WTC11 (cell line): ENCODE data around the gene CNNM3. TPM values are rescaled to one million over a fixed set of nuclear protein-coding genes. Genes with fewer than 3 reads are reported as not detected.
"Not testable (repeated sequence)": the region's sequence is repeated elsewhere in the genome, so short reads cannot be mapped to it uniquely, and the experiment has no call there.

ENCODE experiments used
- ATAC-seq: fragments of 200-7000 bp; cut with Tn5 transposase; 2 replicates; pipeline ENCODE4 v1.10.0; 2021; ENCODE audit warnings: mild to moderate bottlenecking, moderate library complexity
- CTCF ChIA-PET: fragments of 300-600 bp; sonication (Branson Sonifier 250); formaldehyde crosslinking; loops from one replicate; lab custom pipeline; 2021; ENCODE audit warnings: antibody characterized with exemption; lab: Charles Lee
- POLR2A ChIA-PET: fragments of 350-600 bp; sonication (Branson Sonifier 250); formaldehyde crosslinking; loops from one replicate; lab custom pipeline; 2021; ENCODE audit warnings: antibody characterized with exemption; lab: Charles Lee
- DNase-seq: peaks from one replicate; pipeline ENCODE4 v3.0.0; 2021; ENCODE audit warnings: low spot score
- H3K27ac Mint-ChIP-seq: 2 replicates; pipeline ENCODE4 v1.8.0; 2021; ENCODE audit warnings: mixed read lengths
- H3K27me3 Mint-ChIP-seq: 2 replicates; pipeline ENCODE4 v1.8.0; 2021; ENCODE audit warnings: low read depth, mild to moderate bottlenecking, moderate library complexity, mixed read lengths
- H3K36me3 Mint-ChIP-seq: 2 replicates; pipeline ENCODE4 v1.8.0; 2021; ENCODE audit warnings: mixed read lengths
- H3K4me1 Mint-ChIP-seq: 2 replicates; pipeline ENCODE4 v1.8.0; 2022; ENCODE audit warnings: mixed read lengths
- H3K4me3 Mint-ChIP-seq: 2 replicates; pipeline ENCODE4 v1.8.0; 2021; ENCODE audit warnings: mild to moderate bottlenecking, moderate library complexity, mixed read lengths
- H3K9me3 Mint-ChIP-seq: 2 replicates; pipeline ENCODE4 v1.8.0; 2021; ENCODE audit warnings: mixed read lengths
- ARID4B ChIP-seq: sonication (generic); formaldehyde crosslinking; IDR thresholded peaks from 2 replicates; pipeline ENCODE4 v1.8.0; 2023; ENCODE audit warnings: missing genetic modification reagents, mild to moderate bottlenecking, borderline replicate concordance
- E2F1 ChIP-seq: sonication (generic); formaldehyde crosslinking; IDR thresholded peaks from 2 replicates; pipeline ENCODE4 v1.8.0; 2022; ENCODE audit warnings: mild to moderate bottlenecking, missing genetic modification reagents
- EMX1 ChIP-seq: fragments of 250-450 bp; sonication (Bioruptor Pico); IDR thresholded peaks from 2 replicates; pipeline ENCODE4 v1.8.0; 2021; ENCODE audit warnings: mild to moderate bottlenecking
- ESRRA ChIP-seq: sonication (generic); formaldehyde crosslinking; IDR thresholded peaks from 2 replicates; pipeline ENCODE4 v1.8.1; 2022; ENCODE audit warnings: mild to moderate bottlenecking, missing genetic modification reagents, borderline replicate concordance
- ETV6 ChIP-seq: sonication (generic); formaldehyde crosslinking; IDR thresholded peaks from 2 replicates; pipeline ENCODE4 v1.8.1; 2022; ENCODE audit warnings: mild to moderate bottlenecking, missing genetic modification reagents
- GRHL2 ChIP-seq: fragments of 250-450 bp; sonication (Bioruptor Pico); IDR thresholded peaks from 2 replicates; pipeline ENCODE4 v1.8.0; 2022; ENCODE audit warnings: mild to moderate bottlenecking, moderate library complexity; ENCODE audit not compliant: insufficient replicate concordance, severe bottlenecking
- NR2C2 ChIP-seq: sonication (generic); formaldehyde crosslinking; IDR thresholded peaks from 2 replicates; pipeline ENCODE4 v1.8.0; 2022; ENCODE audit warnings: mild to moderate bottlenecking, missing genetic modification reagents
- NR3C1 ChIP-seq: sonication (generic); formaldehyde crosslinking; conservative IDR thresholded peaks from 2 replicates; pipeline ENCODE4 v1.8.1; 2023; ENCODE audit warnings: low read depth, mild to moderate bottlenecking, missing genetic modification reagents
- SOX15 ChIP-seq: fragments of 250-450 bp; sonication (Bioruptor Pico); IDR thresholded peaks from 2 replicates; pipeline ENCODE4 v1.9.0; 2021; ENCODE audit warnings: mild to moderate bottlenecking
- ZNF232 ChIP-seq: sonication (generic); formaldehyde crosslinking; IDR thresholded peaks from 2 replicates; pipeline ENCODE4 v1.8.0; 2022; ENCODE audit warnings: mild to moderate bottlenecking, missing genetic modification reagents
- ZNF425 ChIP-seq: fragments of 250-450 bp; sonication (Bioruptor Pico); conservative IDR thresholded peaks from 2 replicates; pipeline ENCODE4 v1.9.0; 2021; ENCODE audit warnings: mild to moderate bottlenecking
- total RNA-seq: library from RNA; stranded (reverse); gene quantifications from 3 replicates; pipeline ENCODE4 v1.2.3, GENCODE V29; 2021

CNNM3 gene
- total RNA-seq, 1 experiment from 2014 or later, result 34.9 TPM

GRCh38 chr2:96792772-96793749 lies 23.0 kb upstream of the CNNM3 start (continued):
- TF ChIP-seq ZNF425 (CRISPR knock-in tag) (no peak), ETV6 (no peak)

GRCh38 chr2:96795076-96795475 lies 21.0 kb upstream of the CNNM3 start:
- no peak overlapping the region for H3K27ac Mint-ChIP-seq
- no peaks in the 10 kb centered on the region for H3K36me3 Mint-ChIP-seq
- ATAC-seq (no peak; the same call in 1 of the 2 replicates), DNase-seq (no peak)
- TF ChIP-seq SOX15 (CRISPR knock-in tag) (no peak), E2F1 (CRISPR knock-in tag) (no peak), NR3C1 (CRISPR knock-in tag) (no peak), ESRRA (no peak), GRHL2 (CRISPR knock-in tag) (no peak)
- CTCF ChIA-PET, result no interaction called here
- peaks cover 3% of the 10 kb centered on the region; the same call in 1 of the 2 replicates for H3K4me1 Mint-ChIP-seq
- POLR2A ChIA-PET, result no interaction called here
- no peaks in the 10 kb centered on the region for H3K9me3 Mint-ChIP-seq
- H3K4me3 Mint-ChIP-seq, result no peak overlapping the region
- no peaks in the 10 kb centered on the region for H3K27me3 Mint-ChIP-seq

- H3K27me3 Mint-ChIP-seq, ATAC-seq, H3K4me1 Mint-ChIP-seq, H3K4me3 Mint-ChIP-seq, H3K9me3 Mint-ChIP-seq, H3K36me3 Mint-ChIP-seq, H3K27ac Mint-ChIP-seq, POLR2A ChIA-PET, DNase-seq, CTCF ChIA-PET: not testable (repeated sequence)
These were observed 19.6 kb upstream of the CNNM3 start for GRCh38 chr2:96796497-96796896.

GRCh38 chr2:96797066-96797625 lies 18.9 kb upstream of the CNNM3 start:
- no peak overlapping the region for H3K4me3 Mint-ChIP-seq
- ChIA-PET POLR2A (no interaction called here), CTCF (no interaction called here)
- no peaks in the 10 kb centered on the region for H3K36me3 Mint-ChIP-seq
- peaks cover 3% of the 10 kb centered on the region; the same call in 1 of the 2 replicates for H3K4me1 Mint-ChIP-seq
- no peaks in the 10 kb centered on the region for H3K27me3 Mint-ChIP-seq
- TF ChIP-seq NR2C2 (CRISPR knock-in tag), result no peak
- TF ChIP-seq EMX1 (CRISPR knock-in tag), result no peak
- TF ChIP-seq ZNF232 (CRISPR knock-in tag), result no peak
- TF ChIP-seq ARID4B (CRISPR knock-in tag), result no peak
- no peak for TF ChIP-seq ESRRA
- no peaks in the 10 kb centered on the region for H3K9me3 Mint-ChIP-seq
- DNase-seq, result no peak
- ATAC-seq, result no peak
- no peak overlapping the region for H3K27ac Mint-ChIP-seq
